Stimulated activated CD4-positive, alpha-beta T cell treated with anti-CD3 and anti-CD28 coated beads, Interleukin-1b, Interleukin-23, amount 100 ng/mL, for 4 hours (primary cell): ENCODE measurements around the gene EEA1.
"Not testable (repeated sequence)": the region's sequence is repeated elsewhere in the genome, so short reads cannot be mapped to it uniquely, and the experiment has no call there.

Experiments
- DNase-seq, 2 donors: peaks; one replicate each; pipeline ENCODE4 v3.0.0-alpha.2; 2020; ENCODE audit warnings: low read depth in 2 of 2

EEA1 gene

DNA sequence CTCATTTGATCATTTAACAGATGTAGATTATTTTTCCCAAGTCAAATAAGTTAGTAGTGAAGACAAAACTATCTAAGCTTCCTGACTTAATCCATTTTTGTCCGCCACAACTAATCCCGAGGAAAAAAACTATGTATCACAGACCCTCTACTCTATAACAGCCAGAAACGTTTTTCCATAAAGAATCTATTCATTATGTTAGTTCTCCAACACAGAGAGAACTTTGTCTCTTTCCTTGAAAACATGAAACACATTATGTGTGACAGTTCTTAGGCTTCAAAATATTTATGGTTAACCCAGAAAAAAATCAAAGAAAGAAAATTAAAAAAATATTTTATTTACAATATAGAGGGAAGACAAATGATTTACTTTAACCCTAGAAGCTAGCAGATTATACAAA, 126.2 kb downstream of the EEA1 start:
- no peak for DNase-seq

DNA sequence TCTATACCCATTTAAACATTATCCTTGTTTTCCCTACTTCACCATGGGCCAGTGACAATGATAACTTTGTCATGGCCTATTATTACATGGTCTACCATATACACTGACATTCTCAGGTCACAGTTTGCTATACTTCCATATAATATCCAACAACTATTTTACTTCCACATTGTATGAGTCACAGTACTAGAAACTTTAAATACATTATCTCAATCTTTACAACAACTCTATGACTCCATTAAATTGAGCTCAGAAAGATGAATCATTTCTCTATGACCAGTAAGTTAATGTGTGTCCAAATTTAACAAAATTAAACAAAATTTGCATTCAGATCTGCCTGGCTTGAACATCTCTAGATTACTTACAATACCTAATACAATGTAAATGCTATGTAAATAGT, 132.4 kb downstream of the EEA1 start:
- no peak for DNase-seq

DNA sequence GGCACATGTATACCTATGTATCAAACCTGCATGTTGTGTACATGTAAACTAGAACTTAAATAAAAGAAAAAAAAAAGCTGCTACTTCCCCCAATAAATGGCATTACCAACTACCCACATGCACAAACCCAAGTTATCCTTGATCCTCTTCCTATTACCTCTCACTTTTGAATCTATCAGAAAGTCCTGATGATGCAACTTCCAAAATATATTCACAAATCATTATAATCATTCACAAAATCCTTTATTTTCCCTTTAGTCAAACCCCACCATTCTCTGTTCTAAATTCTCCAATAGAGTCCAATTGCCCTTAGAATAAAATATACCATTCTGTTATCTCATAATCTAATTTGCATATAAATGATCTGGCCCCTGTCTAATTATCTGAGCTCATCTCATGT, 134.3 kb downstream of the EEA1 start:
- DNase-seq: no peak

- not testable (repeated sequence) for DNase-seq
These were observed 134.7 kb downstream of the EEA1 start for GRCh38 chr12:92794356-92794755.

GRCh38 chr12:92786045-92786444, 143.1 kb downstream of the EEA1 start:
- DNase-seq: no peak

GRCh38 chr12:92785563-92785950, 143.5 kb downstream of the EEA1 start:
- no peak for DNase-seq

DNA sequence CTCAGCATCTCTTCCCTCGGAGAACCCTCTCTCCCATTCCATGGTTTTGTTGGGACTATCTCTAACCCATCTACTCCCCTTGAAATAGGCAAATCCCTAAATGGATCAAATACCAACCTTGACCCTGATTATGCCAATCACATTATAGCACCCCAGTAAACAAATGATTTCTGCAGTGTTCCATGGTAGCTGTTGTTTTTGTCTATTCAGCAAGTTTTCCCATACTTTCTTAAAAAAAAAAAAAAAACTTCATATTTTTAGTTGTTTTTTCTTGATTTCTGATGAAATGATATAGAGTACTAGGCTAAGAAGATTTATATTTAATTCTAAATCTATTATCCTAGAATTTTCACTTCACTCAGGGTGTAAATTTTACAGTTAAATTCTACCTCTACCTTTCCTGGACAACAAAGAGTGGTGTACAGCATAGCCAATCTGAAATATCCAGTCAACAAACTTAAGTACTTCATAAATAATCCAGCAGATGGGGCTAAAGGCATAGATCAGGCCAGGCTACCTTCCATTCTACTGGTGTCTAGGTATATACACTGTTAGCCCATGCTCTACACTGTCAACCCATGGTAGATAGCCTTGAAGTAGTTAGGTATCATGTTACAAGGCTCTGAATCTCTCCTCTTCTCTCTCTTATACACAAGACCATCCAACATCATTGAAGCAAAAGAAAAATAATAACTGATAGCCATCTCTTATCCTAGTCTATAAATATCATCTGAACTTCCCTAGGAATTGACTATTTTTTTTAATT, 144.1 kb downstream of the EEA1 start:
- DNase-seq: peak in 1 of 2 donors; percentile 13

GRCh38 chr12:92784356-92784755, 144.7 kb downstream of the EEA1 start:
- DNase-seq: no peak

- no peak for DNase-seq
These were observed 149.2 kb downstream of the EEA1 start for GRCh38 chr12:92779902-92780301.

GRCh38 chr12:92778525-92778924, 150.6 kb downstream of the EEA1 start:
- DNase-seq: no peak

DNA sequence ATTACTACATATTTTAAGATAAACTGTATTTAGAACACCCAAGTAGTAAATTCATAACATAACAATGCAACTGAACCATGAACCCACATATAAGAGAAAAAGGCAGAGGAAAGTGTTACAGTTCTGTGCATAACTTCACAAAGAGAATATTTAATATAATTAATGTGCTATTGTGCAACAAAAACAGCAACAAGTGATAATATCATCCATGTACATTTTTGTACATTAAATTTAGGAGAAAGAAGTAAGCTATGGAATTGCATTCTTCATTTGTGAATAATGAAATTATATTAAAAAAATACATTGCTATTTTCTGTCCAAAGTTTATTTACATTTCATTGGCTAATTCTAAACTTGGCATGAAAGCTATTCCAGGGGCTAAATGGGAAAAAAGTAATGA, 153.7 kb downstream of the EEA1 start:
- no peak for DNase-seq

DNA sequence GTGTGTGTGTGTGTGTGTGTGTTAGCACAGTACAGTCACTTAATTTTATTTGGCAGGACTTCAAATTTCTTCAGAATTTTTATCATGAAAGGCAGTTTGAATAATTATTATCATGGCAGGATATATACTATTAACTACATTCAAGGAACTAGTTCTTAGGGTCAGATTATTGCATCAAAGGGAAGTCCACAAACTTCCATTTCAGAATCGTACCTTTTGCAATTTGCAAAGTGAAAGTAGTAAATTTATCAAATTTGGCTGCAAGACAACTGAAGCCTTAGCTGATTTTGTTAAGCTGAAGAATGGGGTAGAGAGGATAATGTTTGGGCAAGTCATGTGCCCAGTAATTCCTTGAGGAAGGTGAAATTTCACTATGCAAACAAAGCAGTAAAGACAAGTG, 158.1 kb downstream of the EEA1 start:
- no peak for DNase-seq

DNA sequence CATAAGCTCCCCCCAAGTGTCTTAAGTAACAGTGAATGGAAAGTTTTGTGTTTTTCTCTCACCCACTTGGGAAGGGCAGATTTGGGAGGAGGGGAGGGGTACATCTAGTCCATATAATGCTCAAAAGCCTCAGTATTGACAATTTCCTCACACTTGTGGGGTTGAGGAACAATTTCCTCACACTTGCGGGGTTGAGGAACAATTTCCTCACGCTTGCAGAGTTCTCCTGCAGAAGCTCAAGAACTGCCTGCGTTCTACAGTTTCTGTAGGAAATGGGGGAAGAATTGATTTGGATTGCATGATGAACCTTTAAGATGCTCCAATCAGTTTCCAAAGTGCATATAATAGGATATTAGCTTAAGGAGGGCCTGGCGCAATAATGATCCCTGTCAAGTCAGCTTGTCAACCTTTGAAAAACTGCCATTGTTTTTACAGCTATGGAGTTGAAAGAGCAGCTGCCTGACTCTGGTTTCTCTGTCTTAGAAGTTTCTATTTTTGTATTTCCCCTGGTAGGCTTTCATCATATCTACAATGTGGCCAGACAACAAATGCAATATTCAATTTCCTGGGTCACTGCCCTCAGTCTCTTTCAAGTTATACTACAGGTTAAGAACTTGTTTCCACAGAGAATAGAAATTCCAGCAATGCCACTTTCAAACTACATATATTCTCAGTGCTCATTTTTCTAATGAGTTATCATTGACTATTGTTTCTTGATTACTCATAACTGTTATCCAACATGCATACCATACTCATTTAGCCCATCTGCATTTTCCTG, 159.8 kb downstream of the EEA1 start:
- DNase-seq: no peak

DNA sequence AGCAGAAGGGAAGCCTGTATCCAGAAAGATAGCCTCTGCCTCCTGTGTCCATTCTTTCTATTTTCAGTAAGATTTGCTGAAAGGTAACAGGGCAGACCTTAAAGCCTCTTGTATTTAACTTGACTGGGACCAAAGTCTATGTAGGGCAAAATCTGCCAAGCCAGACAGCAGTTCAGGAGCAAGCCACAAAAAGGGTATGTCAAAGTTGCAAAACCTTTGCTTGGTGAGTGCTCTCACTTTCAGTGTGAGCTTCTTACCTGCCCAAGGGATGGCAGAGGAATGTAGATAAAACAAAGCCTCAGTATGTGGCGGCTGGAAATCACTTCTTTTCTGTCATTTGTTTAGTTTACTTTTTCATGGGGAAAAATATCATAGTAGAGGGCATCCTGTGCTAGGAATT, 163.2 kb downstream of the EEA1 start:
- DNase-seq: no peak

DNA sequence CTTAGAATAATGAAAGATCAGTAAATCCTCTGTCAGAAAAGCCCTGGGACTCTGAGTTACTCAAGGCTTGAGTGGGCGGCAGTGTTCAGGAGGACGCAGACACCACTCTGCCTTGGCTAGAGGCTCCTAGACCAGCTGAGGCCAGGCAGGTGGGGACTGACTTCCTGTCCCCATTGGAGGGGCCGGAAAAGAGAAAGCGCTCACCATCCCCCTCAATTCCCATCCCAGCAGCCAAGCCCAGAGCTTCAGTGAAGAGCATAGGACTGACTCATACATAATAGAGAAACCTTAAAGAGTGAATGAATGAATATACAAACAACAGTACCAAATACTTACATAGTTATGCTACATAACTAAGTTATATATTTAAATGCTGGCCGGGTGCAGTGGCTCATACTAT, 164.3 kb downstream of the EEA1 start:
- DNase-seq: no peak

DNA sequence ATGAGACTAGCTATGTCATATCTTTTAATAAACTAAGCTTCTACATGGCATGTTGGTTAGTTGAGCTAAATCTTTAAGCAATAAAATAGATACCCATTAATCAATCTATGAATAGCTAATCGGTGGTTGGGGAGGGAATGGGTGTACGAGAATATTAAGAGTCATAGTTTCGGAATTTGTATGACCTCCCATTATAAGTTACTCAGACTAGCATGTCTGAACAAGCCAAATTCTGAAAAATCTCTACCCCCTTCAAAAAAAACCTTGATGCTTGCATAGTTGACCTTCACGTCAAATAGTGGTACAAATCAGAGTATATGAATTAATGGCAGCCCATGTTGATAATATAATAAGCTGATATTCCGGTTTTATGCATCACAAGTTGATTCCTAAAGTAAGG, 166.3 kb downstream of the EEA1 start:
- no peak for DNase-seq

GRCh38 chr12:92759634-92760268, 169.3 kb downstream of the EEA1 start:
- no peak for DNase-seq

DNA sequence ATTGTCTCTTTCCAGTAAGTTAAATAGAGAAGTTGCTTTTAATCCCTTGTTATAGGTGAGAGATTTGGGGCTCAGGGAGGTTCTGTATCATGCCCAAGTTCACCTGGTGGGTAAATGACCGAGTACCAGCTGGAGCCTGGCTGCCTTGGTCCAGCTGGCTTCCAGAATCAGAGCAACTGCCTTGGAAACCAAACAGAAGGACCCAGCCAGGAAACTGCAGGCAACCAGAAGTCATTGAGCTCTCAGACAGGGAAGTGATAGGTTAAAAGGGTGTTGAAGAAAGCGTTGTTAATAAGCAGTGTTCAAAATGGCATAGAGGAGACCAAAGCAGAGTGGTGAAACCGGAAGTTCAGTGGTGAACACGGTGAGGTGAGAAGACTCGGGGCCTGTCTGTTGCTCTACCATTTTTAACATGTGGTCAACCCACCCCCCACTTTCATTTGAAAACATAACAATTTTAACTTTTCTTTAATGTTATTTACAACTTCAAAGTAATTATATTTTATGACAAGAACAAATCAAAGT, 171.4 kb downstream of the EEA1 start:
- DNase-seq: no peak

GRCh38 chr12:92756898-92757596, 172.0 kb downstream of the EEA1 start:
- DNase-seq: no peak

DNA sequence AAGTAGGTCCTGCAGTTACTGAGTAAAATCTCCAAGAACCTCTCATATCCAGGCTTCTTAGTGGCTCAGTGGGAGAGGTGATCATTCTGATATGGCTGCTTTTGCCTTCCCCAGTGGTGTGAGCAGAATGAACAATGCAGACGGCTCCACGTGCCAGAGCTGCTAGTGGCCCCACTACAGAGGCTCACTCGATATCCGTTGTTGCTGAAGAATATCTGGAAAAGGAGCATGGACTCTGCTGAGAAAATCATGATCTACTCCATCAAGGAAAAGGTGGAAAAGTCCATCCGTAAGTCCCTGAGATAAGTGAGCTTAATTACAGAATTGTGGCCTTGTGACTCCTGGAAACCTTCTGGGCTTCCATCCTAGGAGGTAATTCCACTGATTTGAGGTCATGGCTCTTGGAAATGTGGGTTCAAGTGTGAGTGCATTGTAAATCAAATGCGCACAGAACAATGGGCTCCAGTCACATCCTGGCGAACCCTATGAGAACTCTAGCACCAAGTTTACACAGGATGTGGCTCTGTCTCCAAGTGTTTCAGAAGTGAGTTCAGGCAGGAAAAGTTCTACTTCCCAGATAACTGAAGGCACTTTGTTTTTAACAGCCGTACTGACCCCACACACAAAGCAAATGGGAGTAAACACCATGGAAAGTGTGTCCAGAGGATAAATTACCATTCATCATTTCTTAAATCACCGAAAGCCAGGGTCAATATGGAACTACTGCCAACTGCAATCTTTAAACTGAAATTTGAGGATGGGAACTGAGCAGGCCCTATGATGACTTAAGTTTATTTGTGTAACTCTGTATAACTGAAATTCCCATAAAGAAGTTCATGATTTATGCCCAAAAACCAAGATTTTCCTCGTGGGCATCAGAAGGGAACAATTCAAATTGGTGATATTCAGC, 174.9 kb downstream of the EEA1 start:
- DNase-seq: no peak

DNA sequence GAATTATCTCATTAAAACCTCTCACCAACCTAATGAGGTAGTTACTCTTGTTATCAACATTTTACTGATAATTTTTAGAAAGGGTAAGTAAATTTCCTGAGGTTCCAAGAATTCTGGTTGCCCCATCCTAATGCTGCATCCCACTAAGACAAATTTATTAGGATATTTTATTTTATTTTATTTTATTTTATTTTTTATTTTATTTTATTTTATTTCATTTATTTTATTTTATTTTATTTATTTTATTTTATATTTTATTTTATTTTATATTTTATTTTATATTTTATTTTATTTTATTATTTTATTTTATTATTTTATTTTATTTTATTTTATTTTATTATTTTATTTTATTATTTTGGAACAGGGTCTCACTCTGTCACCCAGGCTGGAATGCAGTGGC, 179.4 kb downstream of the EEA1 start:
- DNase-seq: not testable (repeated sequence)
